ENCODE results near the gene DHRSX.
"Not testable (repeated sequence)": the region's sequence is repeated elsewhere in the genome, so short reads cannot be mapped to it uniquely, and the experiment has no call there.

The DHRSX gene, protein sequence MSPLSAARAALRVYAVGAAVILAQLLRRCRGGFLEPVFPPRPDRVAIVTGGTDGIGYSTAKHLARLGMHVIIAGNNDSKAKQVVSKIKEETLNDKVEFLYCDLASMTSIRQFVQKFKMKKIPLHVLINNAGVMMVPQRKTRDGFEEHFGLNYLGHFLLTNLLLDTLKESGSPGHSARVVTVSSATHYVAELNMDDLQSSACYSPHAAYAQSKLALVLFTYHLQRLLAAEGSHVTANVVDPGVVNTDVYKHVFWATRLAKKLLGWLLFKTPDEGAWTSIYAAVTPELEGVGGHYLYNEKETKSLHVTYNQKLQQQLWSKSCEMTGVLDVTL

DNA sequence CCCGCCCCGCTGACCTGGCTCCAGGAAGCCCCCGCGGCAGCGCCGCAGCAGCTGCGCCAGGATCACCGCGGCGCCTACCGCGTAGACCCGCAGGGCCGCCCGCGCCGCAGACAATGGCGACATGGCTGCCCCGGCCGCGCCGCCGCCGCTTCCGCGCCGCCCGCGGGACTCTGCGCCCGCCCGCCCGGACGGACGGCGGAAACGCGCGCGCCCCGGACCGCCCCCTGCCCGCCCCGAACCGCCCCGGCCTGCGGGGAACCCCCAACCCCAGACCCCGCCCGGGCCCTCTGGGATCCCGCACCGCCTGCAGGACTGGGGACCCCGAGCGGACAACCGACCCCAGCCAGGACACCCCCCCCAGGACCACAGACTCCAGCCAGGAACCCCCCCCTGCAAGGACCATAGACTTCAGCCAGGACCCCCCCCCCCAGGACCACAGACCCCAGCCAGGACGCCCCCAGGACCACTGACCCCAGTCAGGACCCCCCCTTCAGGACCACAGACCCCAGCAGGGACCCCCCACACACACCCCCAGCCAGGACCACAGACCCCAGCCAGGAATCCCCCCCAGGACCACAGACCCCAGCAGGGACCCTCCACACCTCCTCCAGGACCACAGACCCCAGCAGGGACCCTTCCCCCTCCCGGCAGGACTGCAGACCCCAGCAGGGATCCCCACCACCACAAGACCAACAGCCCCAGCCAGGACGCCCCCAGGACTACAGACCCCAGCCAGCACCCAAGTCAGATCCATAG, at the start of gene DHRSX, which contains the start of gene ZBED1:
Gene DHRSX, minus strand, starts transcription at position 174 of the 756 bp plus-strand sequence. Its CDS starts 51 bp downstream, at position 123.
Gene ZBED1, minus strand, starts transcription at position 174 of the 756 bp plus-strand sequence. CDS start 10,257 bp downstream, outside the sequence.
- peak; percentile 26 for DNase-seq (ENCODE audit: low spot score)

DNA sequence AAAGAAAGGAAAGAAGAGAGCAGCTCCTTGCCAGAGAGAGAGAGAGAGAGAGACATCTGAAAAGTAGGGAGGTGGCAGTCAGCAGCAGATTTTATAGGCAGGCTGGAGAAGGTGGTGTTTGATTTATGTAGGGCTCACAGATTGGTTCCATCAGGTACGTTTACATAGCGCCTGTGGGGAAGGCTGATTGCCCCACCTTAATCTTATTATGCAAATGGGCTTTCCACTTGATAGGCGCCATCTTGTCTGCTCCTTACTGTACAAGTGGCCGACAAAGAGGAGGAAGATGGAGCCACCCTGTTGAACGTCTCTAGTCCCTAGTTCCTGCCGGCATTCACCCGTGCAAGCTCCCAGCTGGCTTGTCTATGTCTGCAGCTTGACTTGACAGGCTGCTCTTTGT, 49.1 kb upstream of the DHRSX start:
- no peak for DNase-seq (ENCODE audit: low spot score)

DNA sequence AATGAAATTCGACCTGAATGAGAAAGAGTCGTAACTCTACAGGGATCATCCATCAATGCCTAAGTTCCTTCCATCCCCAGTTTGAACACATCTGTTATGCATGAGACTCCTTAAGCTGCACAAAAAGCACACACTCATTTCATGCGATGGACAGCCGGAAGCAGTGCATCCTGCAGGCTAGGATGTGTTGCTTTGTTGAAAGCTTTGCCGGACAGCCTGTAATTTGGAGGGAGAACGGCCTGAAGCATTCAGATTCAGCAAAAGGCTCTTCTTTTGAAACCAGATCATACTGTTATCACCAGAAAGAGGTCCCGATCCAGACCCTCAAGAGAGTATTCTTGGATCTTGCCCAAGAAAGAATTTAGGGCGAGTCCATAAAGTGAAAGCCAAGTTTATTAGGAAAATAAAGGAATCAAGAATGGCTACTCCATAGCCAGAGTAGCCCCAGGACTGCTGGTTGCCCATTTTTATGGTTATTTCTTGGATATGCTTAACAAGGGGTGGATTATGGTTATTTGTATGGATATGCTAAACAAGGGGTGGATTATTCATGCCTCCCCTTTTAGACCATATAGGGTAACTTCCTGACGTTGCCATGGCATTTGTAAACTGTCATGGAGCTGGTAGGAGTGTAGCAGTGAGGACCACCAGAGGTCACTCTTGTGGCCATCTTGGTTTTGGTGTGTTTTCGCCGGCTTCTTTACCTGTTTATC, 48.1 kb upstream of the DHRSX start:
- no peak for DNase-seq (ENCODE audit: low spot score)

DNA sequence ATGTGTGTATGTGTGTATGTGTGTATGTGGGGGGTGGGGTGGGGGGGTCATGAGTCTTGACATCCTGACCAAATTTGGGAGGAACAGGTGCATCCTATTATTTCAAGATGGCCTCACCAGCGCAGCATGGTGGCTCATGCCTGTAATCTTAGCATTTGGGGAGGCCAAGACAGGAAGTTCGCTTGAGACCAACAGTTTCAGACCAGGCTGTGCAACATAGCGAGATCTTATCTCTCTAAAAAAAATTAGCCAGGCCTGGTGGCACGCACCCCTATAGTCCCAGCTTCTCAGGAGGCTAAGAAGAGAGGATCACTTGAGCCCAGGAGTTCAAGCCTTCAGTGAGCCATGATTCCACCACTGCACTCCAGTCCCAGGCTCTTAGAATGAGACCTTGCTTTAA, 47.0 kb upstream of the DHRSX start:
- no peak for DNase-seq (ENCODE audit: low spot score)

DNA sequence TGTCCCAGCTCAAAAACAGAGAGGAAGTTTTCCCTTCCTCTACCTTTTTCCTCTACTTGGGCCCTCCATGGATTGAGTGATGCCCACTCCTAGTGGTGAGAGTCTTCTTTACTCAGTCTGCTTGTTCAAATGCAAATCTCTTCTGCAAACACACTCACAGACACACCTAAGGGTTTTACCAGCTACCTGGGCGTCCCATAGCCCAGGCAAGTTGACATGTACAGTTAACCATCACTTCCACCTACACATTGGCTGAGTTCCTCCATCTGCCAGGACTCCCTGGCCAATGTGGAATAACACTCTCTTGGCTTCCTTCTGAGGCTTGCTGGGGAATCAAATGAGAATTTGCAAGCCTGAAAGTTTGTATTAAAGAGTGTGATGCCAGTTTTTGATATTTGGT, 45.7 kb upstream of the DHRSX start:
- no peak for DNase-seq (ENCODE audit: low spot score)

DNA sequence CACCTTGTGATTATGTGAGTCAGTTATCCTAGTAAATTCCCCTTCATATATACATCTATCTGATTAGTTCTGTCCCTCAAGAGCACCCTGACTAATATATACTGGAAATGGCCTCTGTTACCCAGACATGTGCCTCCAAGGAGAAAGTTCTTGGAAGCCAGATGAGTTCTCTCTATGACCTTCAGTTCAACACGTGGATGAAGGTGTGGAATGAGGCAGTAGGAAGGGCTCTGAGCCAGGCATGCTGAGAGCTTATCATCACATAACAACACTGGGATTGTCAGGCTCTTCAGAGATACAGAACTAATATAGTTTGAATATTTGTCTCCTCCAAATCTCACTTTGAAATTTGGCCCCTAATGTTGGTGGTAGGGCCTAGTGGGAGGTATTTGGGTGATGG, 44.4 kb upstream of the DHRSX start:
- DNase-seq (ENCODE audit: low spot score), result no peak

DNA sequence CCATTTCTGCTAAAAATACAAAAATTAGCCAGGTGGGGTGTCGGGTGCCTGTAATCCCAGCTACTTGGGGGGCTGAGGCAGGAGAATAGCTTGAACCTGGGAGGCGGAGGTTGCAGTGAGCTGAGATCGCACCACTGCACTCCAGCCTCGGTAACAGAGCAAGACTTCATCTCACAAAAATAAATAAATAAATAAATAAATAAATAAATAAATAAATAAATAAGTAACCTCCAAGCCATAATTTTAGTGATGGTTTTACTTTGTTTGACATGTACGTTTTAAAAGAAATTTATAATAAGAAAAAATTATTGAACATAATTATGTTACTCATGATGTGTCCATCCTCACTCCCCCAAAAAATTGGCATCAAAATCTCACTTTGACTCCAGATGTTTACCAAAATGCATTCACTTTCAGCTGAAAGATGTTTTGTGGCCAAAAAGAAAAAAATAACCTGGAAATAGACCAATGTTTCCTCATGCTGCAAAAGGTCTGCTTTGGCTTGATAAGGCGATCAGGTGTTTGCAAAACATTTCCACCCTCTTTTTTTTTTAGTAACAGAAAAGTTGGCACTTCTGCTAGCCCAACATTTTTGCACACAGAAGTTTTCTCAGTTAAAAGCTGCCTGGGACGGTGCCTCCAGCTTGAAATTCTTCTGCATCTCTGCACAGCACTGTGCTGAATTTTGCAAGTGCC, 42.2 kb upstream of the DHRSX start:
- DNase-seq (ENCODE audit: low spot score), result no peak

DNA sequence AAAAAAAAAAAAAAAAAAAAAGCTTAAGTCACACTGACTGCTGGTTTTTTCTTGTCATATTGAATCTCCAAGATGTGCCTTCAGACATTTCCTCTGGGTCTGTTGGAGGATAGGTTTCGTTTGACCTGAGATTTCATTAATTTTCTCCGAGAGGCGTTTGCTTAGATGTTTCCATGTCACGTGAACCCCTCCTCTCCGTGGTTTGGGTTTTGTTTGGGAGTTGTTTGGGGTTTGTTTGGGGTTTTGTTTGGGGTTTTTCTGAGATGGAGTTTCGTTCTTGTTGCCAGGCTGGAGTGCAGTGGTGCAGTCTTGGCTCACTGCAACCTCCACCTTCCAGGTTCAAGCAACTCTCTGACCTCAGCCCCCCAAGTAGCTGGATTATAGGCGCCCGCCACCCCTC, 40.8 kb upstream of the DHRSX start:
- no peak for DNase-seq (ENCODE audit: low spot score)

DNA sequence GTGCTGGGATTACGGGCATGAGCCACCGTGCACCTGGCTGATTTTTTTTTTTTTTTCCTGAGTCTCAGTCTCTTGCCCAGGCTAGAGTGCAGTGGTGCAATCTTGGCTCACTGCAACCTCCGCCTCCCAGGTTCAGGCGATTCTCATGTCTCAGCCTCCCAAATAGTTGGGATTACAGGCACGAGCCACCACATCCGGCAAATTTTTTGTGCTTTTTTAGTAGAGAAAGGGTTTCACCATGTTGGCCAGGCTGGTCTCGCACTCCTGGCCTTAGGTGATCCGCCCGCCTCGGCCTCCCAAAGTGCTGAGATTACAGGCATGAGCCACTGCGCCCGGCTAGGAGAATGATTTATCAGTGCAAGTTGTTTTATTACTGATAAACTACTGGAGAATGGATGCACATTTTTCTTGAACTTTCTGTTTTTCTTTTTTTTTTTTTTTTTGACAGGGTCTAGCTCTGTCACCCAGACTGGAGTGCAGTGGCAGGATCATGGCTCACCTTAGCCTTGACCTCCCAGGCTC, 39.7 kb upstream of the DHRSX start:
- DNase-seq (ENCODE audit: low spot score), result no peak

DNA sequence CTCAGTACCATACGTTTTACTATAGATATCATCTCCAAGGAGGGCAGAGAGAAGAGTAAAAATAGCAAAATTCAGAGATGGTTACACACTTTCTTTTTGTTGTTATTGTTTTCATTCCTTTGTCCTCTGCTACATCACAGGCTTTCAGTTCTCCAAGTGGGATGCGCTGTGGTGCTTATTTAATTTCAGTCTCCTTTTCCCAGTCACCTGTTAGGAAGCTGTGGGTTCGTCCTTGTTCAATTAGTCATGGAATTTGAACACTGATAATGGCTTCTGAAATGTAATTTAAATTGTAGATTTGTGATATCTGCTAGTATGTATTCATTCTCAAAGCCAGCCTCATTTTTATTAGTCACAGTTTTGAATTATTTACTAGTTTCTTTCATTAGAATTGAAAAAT, 38.8 kb upstream of the DHRSX start:
- DNase-seq (ENCODE audit: low spot score), result no peak

DNA sequence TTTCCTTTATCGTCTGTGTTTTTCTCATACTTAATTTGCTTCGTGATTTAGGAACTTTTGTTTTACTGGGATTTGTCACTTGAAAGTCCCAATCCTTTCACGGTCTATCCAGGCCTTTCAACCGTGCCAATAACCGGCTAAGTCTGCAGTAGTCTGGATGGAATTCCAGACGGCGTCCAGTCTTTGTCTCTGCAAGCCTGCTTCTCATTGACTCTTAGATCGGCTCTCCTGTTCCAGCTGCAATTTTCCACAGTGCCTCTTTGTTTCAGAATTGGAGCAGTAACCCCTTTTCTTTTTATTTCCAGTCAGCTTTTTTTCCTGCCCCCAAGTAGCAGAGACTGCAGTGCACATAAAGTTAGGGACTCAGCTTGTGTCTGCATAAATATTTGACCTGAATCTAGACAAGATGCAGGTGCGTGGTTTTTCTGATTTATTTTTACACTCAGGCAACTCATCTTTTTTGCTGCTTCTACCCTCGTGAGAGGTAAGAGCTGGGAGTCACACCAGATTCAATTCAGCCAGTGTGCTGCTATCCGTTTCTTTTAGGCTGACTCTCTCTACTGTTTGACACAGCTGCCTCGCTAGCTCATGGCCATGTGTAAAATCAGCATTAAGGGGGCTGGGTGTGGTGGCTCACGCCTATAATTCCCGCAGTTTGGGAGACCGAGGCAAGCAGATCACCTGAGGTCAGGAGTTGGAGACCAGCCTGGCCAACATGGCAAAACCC, 37.4 kb upstream of the DHRSX start:
- DNase-seq (ENCODE audit: low spot score), result no peak

DNA sequence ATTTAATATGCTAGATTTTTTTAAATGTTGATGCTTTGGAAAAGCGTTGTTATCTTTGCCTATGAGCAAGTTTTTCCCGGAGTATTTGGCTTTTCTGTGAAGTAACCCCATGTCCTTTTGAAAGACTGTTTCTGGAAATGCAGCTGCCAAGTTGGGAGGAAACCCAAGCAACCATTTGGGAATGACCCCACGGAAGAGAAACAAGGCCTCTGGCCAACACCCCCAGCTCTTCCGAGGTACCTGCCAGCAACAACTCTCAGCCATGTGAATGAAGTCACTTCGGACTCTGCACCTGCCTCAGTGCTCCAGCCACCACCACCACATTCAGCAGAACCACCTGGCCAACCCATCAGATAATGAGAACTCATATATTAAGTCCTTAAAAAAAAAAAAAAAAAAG, 36.2 kb upstream of the DHRSX start:
- no peak for DNase-seq (ENCODE audit: low spot score)

DNA sequence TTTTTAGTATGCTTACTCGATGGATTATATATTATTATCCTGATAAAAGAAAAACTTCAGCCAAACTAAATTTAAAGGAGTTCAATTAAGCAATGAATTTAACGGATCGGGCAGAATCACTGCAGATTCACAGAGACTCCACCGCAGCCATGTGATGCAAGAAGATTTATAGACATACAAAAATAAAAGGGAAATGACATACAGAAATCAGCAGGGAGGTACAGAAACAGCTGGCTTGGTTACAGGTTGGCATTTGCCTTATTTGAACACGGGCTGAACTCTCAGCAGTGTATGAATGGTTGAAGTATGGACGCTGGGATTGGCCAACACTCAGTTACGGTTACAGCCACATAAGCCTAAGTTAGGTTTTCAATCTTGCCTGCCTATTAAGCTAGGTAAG, 35.4 kb upstream of the DHRSX start:
- no peak for DNase-seq (ENCODE audit: low spot score)

DNA sequence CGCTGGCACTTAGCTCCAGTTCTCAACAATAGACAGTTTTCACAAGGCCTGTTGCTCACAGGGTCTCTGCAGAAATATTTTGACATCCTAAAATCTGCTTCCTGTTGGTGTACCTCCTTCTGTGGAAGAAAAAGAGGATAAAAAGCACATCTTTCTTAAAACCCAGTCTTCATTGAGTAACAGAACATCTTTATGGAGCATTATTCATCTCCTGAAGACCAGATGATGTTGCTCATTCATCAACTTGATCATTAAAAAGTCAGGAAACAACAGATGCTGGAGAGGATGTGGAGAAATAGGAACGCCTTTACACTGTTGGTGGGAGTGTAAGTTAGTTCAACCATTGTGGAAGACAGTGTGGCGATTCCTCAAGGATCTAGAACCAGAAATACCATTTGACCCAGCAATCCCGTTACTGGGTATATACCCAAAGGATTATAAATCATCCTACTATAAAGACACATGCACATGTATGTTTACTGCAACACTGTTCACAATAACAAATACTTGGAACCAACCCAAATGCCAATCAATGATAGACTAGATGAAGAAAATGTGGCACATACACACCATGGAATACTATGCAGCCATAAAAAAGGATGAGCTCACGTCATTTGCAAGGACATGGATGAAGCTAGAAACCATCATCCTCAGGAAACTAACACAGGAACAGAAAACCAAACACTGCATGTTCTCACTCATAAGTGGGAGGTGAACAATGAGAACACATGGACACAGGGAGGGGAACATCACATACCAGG, 33.7 kb upstream of the DHRSX start:
- DNase-seq (ENCODE audit: low spot score), result not testable (repeated sequence)

DNA sequence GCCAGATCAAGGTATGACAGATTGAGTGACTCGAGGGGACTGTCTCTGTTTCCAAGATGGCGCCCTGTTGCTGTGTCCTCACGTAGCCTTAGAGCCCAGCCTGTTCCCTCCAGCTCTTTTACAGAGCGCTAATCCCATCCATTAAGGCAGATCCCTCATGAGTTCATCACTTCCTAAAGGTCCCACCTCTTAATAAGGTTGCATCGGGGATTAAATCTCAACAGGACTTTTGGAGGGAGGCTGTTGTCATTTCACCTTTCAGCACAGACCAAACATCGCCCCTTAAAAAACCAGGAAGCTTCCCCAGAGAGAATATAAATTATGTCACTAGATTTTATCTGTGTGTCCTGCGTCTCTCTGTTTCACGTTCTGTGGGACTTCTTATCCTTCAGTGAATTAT, 32.6 kb upstream of the DHRSX start:
- no peak for DNase-seq (ENCODE audit: low spot score)

DNA sequence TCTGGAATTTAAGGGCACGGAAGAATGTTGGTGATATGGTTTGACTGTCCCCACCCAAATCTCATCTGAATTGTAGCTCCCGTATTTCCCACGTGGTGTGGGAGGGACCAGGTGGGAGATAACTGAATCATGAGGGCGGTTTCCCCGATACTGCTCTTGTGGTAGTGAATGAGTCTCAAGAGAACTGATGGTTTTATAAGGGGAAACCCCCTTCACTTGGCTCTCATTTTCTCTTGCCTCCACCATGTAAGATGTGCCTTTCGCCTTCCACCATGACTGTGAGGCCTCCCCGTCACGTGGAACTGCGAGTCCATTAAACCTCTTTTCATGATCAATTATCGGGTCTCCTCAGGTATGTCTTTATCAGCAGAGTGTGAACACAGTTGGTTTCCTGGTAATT, 25.6 kb upstream of the DHRSX start:
- DNase-seq (ENCODE audit: low spot score), result no peak

DNA sequence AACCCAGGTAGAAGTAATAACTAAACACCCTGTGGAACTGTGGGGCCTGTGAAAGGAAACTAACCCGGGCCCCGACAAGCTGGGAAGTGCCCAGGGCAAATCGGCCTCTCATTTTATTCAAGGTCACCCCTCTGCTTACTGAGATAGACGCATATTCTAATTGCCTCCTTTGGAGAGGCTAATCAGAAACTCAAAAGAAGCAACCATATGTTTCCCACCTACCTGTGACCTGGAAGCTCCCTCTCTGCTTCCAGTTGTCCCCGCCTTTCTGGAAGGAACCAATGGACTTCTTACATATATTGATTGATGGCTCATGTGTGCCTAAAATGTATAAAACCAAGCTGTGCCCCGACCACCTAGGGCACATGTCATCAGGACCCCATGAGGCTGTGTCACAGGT, 23.1 kb upstream of the DHRSX start:
- DNase-seq (ENCODE audit: low spot score), result no peak

DNA sequence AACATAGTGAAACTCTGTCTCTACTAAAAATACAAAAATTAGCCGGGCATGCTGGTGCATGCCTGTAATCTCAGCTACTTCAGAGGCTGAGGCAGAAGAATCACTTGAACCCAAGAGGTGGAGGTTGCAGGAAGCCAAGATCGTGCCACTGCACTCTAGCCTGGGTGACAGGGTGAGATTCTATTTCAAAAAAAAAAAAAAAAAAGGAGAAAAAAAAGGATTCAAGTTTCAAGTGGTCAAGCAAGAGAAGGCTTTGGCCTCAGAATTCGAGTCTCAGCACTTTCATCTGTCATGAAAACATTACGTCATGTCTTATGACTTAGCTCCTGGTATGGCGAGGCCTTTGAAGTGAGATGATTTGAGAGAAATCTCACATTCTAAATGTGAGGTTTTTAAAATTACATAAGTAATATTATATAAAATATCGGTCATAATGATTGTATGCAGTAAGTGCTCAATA, 21.2 kb upstream of the DHRSX start:
- no peak for DNase-seq (ENCODE audit: low spot score)

DNA sequence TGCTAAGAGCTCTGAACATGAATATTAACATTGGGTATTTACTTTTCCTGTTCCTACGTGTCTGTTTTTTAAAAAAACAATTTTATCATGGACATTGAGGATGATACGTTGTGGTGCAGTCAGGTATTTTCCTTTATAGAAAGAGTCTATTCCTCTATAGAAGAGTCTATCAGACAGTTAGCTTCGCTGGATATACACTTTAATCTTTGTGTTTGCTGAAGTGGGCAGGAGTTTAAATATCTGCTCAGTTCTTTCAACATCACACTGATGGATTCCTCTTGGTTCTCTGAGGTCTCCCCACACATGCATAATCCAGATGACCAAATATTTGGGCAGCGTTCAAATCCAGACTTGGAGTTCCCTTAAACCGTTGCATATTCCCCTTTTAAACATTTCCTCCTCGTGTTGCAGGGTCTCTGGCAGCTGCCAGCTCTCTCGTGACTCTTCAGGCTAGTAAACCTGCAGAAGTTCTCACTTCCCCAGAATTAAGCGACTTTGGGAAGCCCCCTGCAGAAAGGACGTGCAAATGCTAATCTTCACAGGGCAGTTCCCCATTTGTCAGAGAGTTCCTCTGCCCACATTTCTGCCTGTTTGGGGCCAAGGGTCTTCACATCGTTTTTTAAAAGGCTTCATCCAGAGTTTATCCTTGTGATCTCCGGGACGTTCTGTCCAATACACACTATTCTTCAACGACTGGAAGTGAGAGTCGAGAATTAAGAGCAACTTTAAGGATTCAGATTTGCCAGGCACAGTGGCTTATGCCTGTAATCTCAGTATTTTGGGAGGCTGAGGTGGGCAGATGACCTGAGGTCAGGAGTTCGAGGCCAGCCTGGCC, 20.5 kb upstream of the DHRSX start:
- DNase-seq (ENCODE audit: low spot score), result no peak

DNA sequence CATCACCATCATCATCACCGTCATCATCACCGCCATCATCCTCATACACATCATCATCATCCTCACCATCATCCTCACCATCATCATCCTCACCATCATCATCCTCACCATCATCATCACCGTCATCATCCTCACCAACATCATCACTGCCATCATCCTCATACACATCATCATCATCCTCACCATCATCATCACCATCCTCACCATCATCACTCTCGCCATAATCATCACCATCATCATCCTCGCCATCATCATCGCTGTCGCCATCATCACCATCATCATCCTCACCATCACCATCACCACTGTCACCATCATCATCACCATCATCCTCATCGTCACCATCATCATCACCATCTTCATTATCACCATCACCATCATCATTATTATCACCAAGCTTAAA, 19.8 kb upstream of the DHRSX start:
- no peak for DNase-seq (ENCODE audit: low spot score)
